ENCODE measurements around the gene WSCD1.

The WSCD1 gene

GRCh38 chr17:6069539-6070429, at the start of gene WSCD1:
Gene WSCD1 (plus strand): TSS chr17:6070379. CDS start chr17:6080659, 10,280 bp downstream.
- DNase-seq, result no peak

DNA sequence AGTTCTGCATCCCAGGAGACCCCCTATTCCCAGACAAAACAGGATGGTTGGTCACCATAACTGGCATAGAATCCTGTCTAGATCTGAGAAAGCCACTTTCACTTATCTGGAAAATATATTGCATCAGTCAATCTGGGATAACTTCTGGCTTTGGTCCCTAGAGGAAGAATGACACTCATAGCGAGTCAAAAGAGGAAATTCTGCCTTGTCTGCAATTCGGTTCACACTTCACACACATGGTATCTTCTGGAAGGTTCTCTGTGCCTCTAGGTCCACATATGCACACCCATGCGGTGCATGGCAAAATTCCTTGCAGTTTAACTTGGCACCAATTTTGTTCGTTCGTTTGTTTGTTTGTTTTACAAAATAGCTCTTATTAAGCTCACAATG, 49.2 kb upstream of the WSCD1 start:
- no peak for DNase-seq

DNA sequence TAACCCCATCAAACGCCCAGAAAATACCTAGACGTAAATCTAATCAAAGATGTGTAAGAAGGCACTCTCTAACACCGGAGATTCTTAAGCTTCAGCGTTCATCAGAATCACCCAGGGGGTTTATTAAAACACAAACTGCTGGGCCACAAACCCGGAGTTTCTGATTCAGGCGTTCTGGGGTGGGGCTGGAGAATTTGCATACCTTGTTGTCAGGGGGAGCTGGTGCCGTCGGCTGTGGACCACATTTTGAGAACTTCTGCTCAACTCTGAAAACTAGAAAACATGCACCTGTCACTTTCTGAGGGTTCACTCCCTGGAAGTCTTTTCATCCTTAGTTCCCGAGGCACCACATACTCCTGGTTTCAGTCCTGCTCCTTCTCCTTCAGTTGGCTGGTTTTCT, 48.6 kb upstream of the WSCD1 start:
- no peak for DNase-seq

GRCh38 chr17:6023036-6023831, 46.9 kb upstream of the WSCD1 start:
- DNase-seq, result no peak

- DNase-seq, result no peak
These were observed 45.6 kb upstream of the WSCD1 start for GRCh38 chr17:6024576-6024975.

DNA sequence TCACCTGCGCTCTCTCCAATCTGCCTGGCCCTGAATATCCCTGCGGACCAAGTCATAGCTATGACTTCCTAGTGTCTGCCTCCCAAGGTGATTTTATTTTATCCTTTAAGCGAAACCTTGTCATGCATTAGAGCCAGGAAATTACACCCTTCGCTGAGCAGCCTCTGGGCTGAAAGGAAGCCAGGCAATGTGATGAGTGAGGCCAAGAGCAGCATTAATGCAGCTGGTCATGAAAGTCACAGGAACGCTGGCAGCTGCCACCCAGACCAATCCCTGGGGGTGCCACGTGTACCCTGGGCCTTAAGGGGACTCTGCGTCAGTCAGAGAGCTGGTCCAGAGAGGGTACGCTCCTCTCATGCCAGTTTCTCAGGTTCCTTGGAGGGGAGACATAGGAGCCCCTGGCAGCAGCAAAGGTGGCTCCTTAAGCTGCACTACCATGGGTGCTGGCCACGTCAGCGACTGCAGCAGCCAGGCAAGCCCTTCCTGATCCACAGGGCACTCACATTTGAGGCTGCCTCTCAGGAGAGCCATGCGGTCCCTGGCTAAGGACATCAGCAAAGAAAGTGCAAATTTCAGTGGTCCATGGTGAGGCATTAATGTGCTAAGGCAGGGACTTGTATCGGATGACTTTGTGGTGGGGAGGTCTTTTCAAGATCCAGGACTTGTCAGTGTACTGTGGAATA, 42.7 kb upstream of the WSCD1 start:
- DNase-seq, result no peak

GRCh38 chr17:6028294-6028693, 41.9 kb upstream of the WSCD1 start:
- no peak for DNase-seq

GRCh38 chr17:6035801-6036394, 34.3 kb upstream of the WSCD1 start:
- no peak for DNase-seq

GRCh38 chr17:6040504-6040903, 29.7 kb upstream of the WSCD1 start:
- no peak for DNase-seq

DNA sequence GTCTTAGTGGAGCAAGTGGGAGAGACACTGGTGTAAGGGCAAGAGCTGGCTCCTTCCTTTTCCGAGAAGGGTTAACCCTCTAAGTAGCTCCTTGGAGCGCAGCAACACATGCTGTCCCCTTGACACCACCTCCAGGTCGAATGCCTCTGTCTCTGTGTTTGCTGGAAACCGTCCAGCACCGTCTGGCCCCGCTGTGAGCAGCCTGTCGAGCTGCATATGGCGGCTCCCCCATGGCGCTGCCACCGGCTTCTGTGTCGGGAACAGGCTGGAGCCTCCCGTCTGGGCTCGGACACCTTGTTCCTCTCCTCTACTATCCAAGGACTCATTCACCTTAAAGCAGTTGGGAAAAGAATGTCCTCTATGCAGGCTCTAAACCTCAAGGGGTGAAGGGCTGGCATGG, 28.9 kb upstream of the WSCD1 start:
- no peak for DNase-seq

- no peak for DNase-seq
These were observed 26.8 kb upstream of the WSCD1 start for GRCh38 chr17:6043405-6043804.

GRCh38 chr17:6044261-6044660, 25.9 kb upstream of the WSCD1 start:
- no peak for DNase-seq

- no peak for DNase-seq
These were observed 24.4 kb upstream of the WSCD1 start for GRCh38 chr17:6045621-6046357.

- no peak for DNase-seq
These were observed 23.7 kb upstream of the WSCD1 start for GRCh38 chr17:6046431-6046830.

- DNase-seq, result no peak
These were observed 23.2 kb upstream of the WSCD1 start for GRCh38 chr17:6046931-6047330.

GRCh38 chr17:6047966-6048365, 22.2 kb upstream of the WSCD1 start:
- DNase-seq, result no peak

DNA sequence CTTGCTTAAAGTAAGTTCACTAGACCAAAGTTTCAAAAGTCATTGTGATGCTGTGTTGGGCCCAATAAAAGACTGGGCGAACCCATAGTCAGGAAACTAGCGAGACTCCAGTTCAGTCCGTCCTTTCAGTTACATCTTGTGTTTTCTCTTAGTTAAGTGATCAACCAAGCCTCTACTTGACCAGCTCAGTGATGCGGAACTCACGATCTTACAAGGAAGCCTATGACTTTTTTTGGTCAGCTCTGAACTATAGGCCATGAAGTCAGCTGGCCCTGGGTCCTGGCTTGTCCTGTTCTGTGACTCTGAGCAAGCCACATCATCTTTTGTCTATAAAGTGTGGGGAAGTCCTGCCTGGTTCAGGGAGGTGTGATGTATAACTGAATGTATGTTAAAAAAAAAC, 21.7 kb upstream of the WSCD1 start:
- no peak for DNase-seq

DNA sequence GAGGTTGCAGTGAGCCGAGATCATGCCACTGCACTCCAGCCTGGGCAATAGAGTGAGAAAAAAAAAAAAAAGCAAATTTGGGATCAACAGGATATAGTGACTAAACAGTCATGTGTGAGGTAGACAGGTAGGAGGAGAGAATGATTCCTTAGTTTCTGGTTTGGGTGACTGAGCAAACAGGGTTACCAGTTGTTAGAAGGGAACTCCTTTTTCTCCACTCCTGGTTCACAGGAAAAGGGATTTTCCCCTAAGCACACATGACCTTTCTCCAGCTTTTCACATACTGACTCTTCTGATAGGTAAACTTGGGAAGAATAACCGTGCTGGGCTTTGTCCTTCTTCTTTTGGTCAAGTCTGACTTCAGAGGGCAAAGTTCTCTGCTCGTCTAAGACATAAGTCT, 17.3 kb upstream of the WSCD1 start:
- DNase-seq, result no peak

- no peak for DNase-seq
These were observed 15.8 kb upstream of the WSCD1 start for GRCh38 chr17:6054372-6054771.

GRCh38 chr17:6056104-6056503, 14.1 kb upstream of the WSCD1 start:
- no peak for DNase-seq

DNA sequence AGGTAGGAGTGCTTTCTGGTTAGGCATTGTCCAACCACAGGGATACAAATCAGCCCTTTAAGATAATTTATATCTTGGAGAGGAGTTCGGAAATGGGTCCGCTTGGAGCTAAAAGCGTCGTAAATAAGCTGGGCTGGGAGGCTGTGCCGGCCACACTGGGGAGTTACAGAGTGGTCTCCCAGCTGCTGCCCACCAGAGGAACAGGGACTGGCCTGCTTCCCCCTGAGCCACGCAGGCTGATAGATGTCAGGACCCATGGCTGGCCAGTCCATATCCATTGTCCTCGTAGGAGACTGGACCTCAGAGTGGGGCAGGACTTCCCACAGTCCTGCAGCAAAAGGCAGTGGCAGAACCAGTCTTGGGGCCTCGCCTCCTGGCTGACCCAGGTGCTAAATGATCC, 12.6 kb upstream of the WSCD1 start:
- DNase-seq, result no peak

GRCh38 chr17:6059406-6059805, 10.8 kb upstream of the WSCD1 start:
- no peak for DNase-seq

All from NCI-H226 (cell line).